ENCODE data around the gene PARD3B. TPM values are rescaled to one million over a fixed set of nuclear protein-coding genes. Genes with fewer than 3 reads are reported as not detected.

Gene PARD3B
- total RNA-seq, 1 experiment from 2014 or later: 7.6 TPM

DNA sequence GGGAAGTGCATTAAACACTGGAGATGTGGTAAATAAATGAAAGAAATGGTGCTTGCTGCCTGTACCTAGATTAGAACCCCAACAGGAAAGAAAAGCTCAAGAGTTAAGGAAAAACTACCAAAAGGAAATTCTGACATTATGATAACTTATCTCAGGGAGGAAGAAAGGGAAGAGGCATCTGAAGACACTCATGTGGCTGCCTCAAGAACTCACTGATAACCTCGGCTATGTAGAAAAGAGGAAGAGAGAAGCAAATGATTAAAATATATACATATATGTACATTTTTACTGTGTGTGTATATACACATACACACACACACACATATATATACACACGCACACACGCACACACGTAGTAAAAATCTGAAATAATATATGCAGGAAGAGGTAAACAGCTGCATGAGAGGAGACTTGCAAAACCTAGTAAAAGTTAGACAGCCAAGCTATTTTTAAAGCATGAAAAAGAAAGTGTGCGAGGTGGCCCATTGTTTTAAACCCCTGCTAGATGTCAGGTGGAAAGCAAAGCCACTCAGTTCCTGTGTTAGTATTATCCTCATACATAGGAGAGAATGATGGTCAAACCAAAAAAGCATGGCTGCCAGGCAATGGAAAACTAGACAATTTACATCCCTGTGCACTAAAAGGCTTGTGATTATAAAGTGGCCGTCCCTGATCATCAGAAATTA lies 654.0 kb downstream of the PARD3B start:
- no TSS peak for BruUV-seq (replicated peaks)
- ChIA-PET CTCF (no interaction called here), POLR2A (ENCODE audit: low non-redundant PET) (no interaction called here)
- H3K4me1 ChIP-seq (ENCODE audit: insufficient read depth, low read length, poor library complexity, severe bottlenecking): peaks cover 12% of the 10 kb centered on the region
- DNase-seq (ENCODE audit: low spot score): no peak
- intact Hi-C loops (cut with micrococcal nuclease; ENCODE audit: unreplicated experiment): loop anchor here (5.0 to 10.0 kb wide), 2 partner anchors 327 to 875 kb away; no protein-coding TSS in a partner anchor
- no peak overlapping the region for H3K27ac ChIP-seq (ENCODE audit: low read depth, low read length, poor library complexity, severe bottlenecking)
- H3K4me3 ChIP-seq (ENCODE audit: low read depth, low read length, poor library complexity, severe bottlenecking): no peak overlapping the region
- H3K36me3 ChIP-seq (ENCODE audit: insufficient read depth, low read length, poor library complexity, severe bottlenecking): no peaks in the 10 kb centered on the region
- no peaks in the 10 kb centered on the region for H3K27me3 ChIP-seq (replicated peaks; ENCODE audit: insufficient read depth, low read depth, low read length, poor library complexity)
- H3K9me3 ChIP-seq (ENCODE audit: low read depth, low read length, poor library complexity, severe bottlenecking): no peaks in the 10 kb centered on the region
- TF ChIP-seq, protein P1, sequence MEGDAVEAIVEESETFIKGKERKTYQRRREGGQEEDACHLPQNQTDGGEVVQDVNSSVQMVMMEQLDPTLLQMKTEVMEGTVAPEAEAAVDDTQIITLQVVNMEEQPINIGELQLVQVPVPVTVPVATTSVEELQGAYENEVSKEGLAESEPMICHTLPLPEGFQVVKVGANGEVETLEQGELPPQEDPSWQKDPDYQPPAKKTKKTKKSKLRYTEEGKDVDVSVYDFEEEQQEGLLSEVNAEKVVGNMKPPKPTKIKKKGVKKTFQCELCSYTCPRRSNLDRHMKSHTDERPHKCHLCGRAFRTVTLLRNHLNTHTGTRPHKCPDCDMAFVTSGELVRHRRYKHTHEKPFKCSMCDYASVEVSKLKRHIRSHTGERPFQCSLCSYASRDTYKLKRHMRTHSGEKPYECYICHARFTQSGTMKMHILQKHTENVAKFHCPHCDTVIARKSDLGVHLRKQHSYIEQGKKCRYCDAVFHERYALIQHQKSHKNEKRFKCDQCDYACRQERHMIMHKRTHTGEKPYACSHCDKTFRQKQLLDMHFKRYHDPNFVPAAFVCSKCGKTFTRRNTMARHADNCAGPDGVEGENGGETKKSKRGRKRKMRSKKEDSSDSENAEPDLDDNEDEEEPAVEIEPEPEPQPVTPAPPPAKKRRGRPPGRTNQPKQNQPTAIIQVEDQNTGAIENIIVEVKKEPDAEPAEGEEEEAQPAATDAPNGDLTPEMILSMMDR (conservative IDR thresholded peaks at IDR 0.05; ENCODE audit: low read depth, low read length): no peak
- TF ChIP-seq EZH2 (IDR thresholded peaks at IDR 0.05; ENCODE audit: borderline replicate concordance, low read depth, low read length, poor library complexity, severe bottlenecking): no peak

DNA sequence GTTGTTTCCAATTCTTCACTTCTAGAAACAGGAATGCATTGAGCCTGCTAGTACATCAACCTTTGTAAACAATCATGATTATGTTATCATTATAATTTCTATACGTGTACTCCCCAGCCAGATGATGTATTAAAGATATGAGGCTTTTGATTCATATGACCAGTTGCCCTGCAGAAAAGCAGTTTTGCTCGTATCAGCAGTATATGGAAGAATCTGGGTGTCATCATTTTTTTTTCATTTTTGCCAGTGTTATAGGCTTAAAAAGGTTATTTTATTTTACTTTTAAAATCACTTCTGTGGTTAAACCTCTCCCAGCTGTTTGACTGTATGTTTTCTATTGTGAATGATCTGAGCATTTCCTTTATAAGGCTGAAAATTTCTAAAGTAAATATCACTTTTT lies 665.2 kb downstream of the PARD3B start:
- H3K36me3 ChIP-seq (ENCODE audit: insufficient read depth, low read length, poor library complexity, severe bottlenecking): no peaks in the 10 kb centered on the region
- intact Hi-C loops (cut with micrococcal nuclease; ENCODE audit: unreplicated experiment): no loop called here
- no TSS peak for BruUV-seq (replicated peaks)
- ChIA-PET POLR2A (ENCODE audit: low non-redundant PET) (no interaction called here), CTCF (no interaction called here)
- TF ChIP-seq, protein P1 (conservative IDR thresholded peaks at IDR 0.05; ENCODE audit: low read depth, low read length): no peak
- TF ChIP-seq EZH2 (IDR thresholded peaks at IDR 0.05; ENCODE audit: borderline replicate concordance, low read depth, low read length, poor library complexity, severe bottlenecking): no peak
- no peaks in the 10 kb centered on the region for H3K9me3 ChIP-seq (ENCODE audit: low read depth, low read length, poor library complexity, severe bottlenecking)
- no peak for DNase-seq (ENCODE audit: low spot score)
- no peaks in the 10 kb centered on the region for H3K27me3 ChIP-seq (replicated peaks; ENCODE audit: insufficient read depth, low read depth, low read length, poor library complexity)
- H3K4me3 ChIP-seq (ENCODE audit: low read depth, low read length, poor library complexity, severe bottlenecking): no peak overlapping the region
- H3K27ac ChIP-seq (ENCODE audit: low read depth, low read length, poor library complexity, severe bottlenecking): no peak overlapping the region
- peaks cover 6% of the 10 kb centered on the region for H3K4me1 ChIP-seq (ENCODE audit: insufficient read depth, low read length, poor library complexity, severe bottlenecking)

DNA sequence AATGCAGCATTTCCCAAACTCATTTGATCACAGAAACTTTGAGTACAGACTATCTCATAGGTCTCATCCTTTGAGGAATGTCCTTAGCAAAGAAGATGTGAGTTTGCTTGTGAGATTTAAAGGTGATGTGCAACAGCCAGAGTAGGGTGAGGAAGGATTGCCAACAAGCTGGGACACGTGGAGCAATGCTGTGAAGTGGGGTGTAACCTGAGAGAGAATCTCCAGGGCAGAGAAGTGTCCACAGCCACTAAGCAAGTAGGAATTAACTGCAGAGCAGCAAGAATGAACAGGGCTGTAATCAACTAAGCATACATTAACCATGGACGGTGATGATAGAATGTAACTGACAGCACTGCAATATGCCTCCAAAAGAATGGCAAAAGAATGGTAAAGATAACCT lies 667.1 kb downstream of the PARD3B start:
- Histone ChIP-seq H3K4me3 (ENCODE audit: low read depth, low read length, poor library complexity, severe bottlenecking) (no peak overlapping the region), H3K36me3 (ENCODE audit: insufficient read depth, low read length, poor library complexity, severe bottlenecking) (no peaks in the 10 kb centered on the region), H3K27ac (ENCODE audit: low read depth, low read length, poor library complexity, severe bottlenecking) (no peak overlapping the region), H3K27me3 (replicated peaks; ENCODE audit: insufficient read depth, low read depth, low read length, poor library complexity) (no peaks in the 10 kb centered on the region), H3K9me3 (ENCODE audit: low read depth, low read length, poor library complexity, severe bottlenecking) (no peaks in the 10 kb centered on the region), H3K4me1 (ENCODE audit: insufficient read depth, low read length, poor library complexity, severe bottlenecking) (peaks cover 6% of the 10 kb centered on the region)
- intact Hi-C loops (cut with micrococcal nuclease; ENCODE audit: unreplicated experiment): no loop called here
- no peak for TF ChIP-seq EZH2 (IDR thresholded peaks at IDR 0.05; ENCODE audit: borderline replicate concordance, low read depth, low read length, poor library complexity, severe bottlenecking)
- TF ChIP-seq, protein P1 (conservative IDR thresholded peaks at IDR 0.05; ENCODE audit: low read depth, low read length): no peak
- ChIA-PET POLR2A (ENCODE audit: low non-redundant PET) (no interaction called here), CTCF (no interaction called here)
- no peak for DNase-seq (ENCODE audit: low spot score)
- BruUV-seq (replicated peaks): no TSS peak

All from A673 (cell line).